Cortex of kidney (tissue), 1 donor: Measurements from ENCODE around the gene GIPC1.
"Not testable (repeated sequence)": the region's sequence is repeated elsewhere in the genome, so short reads cannot be mapped to it uniquely, and the experiment has no call there.

ENCODE experiments used
- DNase-seq: peaks from one replicate; lab custom pipeline; 2025; lab: John Stamatoyannopoulos, UW

GIPC1 gene

DNA sequence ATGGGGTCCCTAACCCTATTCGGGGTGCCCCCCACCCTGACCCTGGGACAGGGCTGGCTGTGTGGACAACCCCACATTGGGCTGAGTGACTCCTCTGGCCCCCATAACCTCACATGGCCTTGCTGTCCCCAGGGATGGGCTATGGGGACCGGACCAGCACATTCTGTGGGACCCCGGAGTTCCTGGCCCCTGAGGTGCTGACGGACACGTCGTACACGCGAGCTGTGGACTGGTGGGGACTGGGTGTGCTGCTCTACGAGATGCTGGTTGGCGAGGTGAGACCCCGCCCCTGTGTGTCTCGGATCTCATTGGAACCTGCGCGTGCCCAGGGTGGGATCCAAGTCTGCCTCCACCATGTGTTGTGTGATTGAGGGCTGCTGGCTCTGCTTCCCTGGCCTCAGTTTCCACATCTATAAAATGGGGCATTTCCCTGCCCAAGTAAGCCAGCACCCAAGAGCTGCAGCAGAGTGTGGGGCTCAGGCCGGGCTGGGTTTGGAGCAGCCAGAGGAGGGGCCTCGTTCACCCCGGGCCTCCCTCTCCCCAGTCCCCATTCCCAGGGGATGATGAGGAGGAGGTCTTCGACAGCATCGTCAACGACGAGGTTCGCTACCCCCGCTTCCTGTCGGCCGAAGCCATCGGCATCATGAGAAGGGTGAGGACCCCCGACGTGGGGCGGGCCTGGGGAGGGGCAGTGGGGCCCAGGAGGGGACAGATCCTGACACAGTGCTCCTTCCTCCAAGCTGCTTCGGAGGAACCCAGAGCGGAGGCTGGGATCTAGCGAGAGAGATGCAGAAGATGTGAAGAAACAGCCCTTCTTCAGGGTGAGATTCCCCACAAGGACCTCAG lies 25.7 kb downstream of the GIPC1 start:
- no peak for DNase-seq

DNA sequence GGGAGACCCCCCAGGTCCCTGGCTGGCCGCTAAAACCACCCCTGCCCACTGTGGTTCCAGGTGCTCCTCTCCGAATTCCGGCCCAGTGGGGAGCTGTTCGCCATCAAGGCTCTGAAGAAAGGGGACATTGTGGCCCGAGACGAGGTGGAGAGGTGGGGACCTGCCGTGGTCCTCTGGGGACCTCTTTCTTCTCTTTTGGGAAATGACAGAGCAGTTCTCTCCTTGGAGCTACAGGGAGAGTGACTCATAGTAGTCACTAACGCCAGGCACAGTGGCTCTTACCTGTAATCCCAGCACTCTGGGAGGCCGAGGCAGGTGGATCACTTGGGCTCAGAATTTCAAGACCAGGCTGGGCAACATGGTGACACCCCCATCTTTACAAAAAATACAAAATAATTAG lies 28.1 kb downstream of the GIPC1 start:
- DNase-seq = no peak

DNA sequence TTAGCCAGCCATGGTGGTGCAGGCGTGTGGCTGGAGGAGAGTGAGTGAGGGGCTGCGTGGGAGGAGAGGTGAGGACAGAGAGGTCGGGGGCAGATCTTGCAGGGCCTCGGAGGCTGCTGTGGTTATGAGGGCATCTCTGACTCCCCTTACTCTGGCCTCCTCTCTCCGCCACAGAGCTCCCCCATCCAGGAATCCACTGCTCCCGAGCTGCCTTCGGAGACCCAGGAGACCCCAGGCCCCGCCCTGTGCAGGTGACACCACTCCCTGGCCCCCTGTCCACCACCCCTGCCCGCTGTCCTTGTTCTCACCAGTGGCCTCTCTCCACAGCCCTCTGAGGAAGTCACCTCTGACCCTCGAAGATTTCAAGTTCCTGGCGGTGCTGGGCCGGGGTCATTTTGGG lies 28.5 kb downstream of the GIPC1 start:
- DNase-seq = no peak

DNA sequence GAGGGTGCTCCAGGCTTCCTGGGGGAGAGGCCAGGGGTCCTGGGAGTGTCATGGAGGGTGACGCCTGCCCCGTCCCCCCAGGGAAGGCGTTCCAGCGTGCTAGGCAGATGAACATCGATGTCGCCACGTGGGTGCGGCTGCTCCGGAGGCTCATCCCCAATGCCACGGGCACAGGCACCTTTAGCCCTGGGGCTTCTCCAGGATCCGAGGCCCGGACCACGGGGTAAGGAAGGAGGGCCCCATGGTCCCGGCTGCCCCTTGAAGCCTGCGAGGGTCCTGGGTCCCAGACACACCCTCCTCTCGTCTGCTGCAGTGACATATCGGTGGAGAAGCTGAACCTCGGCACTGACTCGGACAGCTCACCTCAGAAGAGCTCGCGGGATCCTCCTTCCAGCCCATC lies 32.2 kb downstream of the GIPC1 start:
- no peak for DNase-seq

DNA sequence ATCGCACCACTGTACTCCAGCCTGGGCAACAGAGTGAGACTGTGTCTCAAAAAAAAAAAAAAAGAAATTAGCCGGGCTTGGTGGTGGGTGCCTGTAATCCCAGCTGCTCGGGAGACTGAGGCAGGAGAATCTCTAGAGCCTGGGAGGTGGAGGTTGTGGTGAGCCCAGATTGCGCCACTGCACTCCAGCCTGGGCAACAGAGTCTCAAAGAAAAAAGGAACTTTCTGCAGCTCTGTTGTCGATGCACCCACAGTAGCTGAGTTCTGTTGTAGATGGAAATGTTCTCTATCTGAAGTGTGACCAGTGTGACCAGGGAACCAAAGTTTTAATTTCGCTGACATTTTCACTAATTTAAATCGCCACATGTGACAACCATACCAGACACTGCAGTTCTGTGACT lies 33.5 kb downstream of the GIPC1 start:
- not testable (repeated sequence) for DNase-seq

DNA sequence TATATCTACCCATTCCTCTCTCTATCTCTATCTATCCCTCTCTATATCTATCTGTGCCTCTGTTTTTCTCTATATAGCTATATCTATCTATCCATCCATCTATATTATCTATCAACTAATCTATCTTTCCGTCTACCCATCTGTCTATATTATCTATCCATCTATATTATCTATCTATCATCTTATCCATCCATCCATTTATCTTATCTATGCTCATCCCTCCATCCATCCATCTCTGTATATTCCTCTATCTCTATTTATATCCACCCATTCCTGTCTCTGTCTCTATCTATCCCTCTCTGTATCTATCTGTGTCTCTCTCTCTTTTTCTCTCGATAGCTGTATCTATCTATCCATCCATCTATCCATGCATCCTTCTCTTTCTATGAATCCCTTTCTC lies 35.0 kb downstream of the GIPC1 start:
- no peak for DNase-seq

DNA sequence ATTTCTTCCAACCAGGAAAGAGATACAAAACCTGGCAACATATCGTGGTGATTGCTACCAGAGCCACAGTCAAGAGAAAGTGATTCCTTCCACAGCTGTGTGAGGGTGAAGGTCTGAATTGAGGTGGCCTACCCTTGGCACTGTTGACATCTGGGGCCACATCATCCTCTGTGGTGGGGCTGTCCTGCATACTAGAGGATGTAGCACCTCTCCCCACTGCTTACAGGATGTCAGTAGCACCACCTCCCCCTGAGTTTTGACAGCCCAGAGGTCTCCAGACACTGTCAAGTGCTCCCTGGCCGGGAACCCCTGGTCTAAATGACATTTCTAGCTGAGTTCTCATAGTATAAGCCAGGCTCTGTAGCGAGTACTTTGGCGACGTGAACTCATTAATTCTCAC lies 36.2 kb downstream of the GIPC1 start:
- no peak for DNase-seq

DNA sequence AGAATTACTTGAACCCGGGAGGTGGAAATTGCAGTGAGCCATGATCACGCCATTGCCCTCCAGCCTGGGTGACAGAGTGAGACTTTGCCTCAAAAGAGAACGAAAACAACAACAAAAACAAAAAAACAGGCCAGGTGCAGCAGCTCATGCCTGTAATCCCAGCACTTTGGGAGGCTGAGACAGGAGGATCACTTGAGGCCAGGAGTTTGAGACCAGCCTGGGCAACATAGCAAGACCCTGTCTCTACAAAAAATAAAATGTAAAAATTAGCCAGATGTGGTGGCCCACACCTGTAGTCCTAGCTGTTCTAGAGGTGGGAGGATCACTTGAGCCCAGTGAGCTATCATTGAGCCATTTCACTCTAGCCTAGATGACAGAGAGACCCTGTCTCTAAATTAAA lies 43.6 kb downstream of the GIPC1 start:
- not testable (repeated sequence) for DNase-seq

DNA sequence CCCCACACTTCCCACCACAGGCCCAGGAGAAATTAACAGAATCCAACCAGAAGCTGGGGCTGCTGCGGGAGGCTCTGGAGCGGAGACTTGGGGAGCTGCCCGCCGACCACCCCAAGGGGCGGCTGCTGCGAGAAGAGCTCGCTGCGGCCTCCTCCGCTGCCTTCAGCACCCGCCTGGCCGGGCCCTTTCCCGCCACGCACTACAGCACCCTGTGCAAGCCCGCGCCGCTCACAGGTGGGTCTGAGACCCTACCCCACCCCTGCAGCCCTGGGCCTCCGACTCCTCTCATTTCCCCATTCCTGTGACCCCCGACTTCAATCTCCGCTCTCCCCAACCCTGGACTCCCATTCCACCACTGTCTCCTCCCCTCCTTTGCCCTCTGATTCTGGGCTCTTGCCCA lies 45.1 kb downstream of the GIPC1 start:
- DNase-seq = no peak

DNA sequence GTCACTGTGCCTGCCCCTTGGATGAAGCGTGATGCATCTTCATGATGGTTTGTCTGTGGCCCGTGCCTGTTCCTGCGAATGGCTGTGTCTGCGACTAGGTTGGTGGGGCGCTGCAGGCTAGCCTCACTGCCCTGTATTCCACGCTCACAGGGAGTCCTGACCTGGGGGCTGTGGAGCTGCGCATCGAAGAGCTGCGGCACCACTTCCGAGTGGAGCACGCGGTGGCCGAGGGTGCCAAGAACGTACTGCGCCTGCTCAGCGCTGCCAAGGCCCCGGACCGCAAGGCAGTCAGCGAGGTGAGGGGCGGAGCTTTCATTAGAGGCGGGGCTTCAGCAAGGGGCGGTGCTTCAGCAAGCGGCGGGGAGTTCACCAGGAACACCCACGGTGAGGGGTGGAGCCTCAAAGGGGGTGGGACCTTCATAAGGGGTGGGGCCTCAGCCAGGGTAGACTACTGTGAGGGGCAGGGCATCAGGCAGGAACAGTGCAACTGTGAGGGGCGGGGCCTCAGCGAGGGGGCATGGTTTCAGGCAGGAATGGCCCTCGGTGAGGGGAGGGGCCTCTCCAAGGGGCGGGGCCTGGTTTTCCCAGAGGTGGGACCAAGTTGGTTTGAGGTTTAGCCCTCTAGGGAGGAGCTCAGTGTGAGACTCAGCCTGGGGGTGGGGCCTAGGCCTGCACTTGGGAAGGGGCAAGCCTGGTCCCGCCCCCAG lies 45.6 kb downstream of the GIPC1 start:
- no peak for DNase-seq

DNA sequence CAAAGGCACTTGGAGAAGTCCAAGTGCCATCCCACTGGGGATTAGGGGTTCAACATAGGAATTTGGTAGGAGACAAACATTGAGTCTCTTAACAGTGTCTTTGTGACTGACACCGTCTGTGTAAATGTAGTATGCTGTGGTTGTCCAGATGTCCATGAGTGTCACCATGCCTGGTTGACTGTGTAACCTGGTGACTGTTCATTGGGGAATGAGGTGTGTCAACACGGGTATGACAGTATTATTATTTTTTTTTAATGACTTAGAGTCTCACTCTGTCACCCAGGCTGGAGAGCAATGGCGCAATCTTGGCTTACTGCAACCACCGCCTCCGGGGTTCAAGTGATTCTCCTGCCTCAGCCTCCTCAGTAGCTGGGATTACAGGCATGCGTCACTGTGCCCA lies 46.6 kb downstream of the GIPC1 start:
- DNase-seq = no peak

DNA sequence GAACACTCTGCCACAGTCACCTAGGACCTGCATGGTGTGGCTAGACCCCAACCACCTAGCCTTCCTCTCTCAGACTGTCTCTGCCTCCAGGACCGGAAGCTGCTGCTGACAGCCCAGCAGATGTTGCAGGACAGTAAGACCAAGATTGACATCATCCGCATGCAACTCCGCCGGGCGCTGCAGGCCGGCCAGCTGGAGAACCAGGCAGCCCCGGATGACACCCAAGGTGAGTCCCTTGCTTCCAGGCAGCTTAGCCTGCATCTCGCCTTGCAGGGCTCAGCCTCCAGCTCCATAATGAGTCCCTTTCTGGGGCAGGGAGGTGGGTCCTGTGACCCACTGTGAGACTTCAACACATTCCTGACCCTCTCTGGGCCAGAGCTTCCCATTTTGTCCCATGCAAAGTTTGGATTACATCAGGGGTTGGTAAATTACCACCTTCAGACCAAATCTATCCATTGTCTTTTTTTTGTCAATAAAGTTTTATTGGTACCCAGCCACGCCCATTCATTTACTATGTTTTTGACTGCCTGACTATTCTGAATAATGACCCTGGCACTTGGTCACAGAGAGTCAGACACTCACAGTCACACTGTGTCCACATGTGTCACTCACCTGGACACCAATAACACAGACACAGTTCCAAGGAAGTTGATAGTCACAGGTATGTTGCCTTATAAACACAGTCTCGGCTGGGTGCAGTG lies 49.4 kb downstream of the GIPC1 start:
- DNase-seq = no peak

DNA sequence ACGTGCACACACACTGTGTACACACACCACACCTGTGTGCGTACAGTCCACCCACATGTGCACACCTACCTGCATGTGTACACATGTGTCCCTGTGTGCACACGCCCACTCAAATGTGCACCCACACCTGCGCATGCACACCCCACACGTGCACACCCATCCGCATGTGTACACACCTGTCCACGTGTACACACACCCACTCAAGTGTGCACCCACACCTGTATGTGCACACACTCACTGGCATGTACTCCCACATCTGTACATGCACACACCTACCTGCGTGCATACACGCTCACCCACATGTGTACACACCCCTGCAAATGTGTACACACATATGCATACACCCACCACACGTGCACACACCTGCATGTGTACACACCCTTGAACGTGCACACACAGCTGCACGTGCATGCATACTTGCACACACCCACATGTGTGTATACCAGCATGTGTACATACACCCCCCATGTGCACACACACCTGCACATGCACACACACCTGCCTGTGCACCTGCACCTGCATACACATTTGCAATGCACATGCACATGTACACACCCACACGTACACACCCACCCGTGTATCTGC lies 52.2 kb downstream of the GIPC1 start:
- DNase-seq = no peak

DNA sequence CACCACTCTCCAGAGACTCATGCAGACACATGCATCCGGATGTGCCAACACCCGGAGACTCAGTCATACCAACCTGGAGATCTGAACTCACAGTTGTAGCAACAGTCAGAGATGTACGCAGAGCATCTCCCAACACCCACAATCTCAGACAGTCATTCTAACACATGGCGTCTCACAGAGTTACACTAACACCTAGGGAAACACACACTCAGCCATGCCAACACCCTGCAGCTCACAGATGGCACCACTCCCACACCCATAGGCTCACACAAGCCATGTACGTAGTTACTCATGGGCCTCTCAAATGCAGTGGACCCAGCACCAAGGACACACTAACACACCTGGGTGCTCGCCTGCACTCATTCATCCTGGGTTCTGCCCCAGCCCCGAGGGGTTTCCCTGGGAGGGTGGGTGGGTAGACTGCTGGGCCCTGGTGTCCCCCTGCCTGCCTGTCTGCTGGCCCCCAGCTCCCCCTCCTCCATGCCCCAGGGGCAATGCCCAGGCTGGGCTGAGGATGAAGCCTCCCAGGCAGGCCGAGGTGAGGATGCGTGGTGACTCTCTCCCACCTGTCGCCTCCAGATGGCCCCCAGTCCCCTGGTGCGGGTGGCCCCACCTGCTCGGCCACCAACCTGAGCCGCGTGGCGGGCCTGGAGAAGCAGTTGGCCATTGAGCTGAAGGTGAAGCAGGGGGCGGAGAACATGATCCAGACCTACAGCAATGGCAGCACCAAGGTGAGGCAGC lies 52.9 kb downstream of the GIPC1 start:
- no peak for DNase-seq

DNA sequence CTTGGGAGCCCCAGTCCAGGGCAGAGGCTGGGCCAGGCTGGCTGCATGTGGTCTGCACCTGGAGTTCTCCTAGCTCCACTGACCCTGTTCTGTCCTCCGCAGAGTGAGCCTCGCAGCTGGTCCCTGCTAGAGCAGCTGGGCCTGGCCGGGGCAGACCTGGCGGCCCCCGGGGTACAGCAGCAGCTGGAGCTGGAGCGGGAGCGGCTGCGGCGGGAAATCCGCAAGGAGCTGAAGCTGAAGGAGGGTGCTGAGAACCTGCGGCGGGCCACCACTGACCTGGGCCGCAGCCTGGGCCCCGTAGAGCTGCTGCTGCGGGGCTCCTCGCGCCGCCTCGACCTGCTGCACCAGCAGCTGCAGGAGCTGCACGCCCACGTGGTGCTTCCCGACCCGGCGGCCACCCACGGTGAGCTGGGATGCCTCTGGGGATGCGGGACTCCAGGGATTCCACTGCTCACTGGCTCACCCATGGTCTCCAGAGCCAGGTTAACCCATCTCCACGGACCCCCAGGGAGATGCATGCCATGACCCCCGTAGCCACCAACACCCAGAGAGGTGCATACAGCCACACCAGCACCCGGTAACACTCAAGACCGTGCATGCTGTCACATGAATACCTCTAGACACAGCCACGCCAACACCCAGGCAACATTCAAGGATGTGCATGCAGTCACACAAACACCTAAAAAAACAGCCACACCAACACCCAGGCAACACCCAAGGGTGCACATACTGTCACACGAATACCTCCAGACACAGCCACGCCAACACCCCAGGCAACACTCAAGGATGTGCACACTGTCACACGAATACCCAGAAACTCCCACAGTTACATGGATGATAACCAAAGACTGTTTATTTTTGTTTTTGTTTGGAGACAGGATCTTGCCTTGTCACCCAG lies 54.6 kb downstream of the GIPC1 start:
- DNase-seq = no peak

DNA sequence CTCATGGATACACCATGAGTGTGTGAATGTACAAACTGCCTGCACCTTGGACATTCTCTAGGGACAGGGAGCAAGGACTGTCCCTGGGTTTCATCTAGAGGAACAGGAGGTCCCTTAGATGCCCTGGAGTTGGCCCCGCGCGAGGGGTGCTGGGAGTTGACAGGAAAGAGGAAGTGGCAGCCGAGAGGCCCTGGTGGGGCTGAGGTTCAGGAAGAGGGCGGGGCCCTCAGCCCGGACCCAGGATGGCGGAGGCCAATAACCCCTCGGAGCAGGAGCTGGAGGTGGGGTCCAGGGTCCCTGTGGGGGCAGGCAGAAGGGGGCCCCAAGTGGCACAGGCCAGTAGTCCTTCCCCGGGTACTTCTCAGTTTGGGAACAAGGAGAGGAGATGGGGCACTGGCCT lies 55.9 kb downstream of the GIPC1 start:
- DNase-seq = no peak

DNA sequence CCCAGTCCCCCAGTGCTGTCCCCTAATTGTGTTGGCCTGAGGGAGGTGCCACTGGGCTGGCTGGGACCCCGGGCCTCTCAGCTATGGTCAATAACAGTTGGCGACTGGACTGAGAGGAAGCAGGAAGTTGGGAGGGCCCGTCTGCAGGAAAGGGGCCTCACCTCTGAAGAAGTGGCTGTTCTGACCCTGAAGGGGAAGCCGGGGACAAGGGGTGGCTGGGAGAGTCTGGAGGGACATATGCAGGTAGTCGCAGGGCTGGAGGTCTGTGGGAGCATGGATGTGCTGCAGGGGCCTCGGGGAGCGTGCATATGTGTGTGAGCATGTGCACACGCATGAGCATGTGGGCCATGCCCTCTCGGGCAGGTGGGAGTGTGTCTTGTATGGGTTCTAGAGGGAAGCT lies 56.9 kb downstream of the GIPC1 start:
- DNase-seq = no peak

DNA sequence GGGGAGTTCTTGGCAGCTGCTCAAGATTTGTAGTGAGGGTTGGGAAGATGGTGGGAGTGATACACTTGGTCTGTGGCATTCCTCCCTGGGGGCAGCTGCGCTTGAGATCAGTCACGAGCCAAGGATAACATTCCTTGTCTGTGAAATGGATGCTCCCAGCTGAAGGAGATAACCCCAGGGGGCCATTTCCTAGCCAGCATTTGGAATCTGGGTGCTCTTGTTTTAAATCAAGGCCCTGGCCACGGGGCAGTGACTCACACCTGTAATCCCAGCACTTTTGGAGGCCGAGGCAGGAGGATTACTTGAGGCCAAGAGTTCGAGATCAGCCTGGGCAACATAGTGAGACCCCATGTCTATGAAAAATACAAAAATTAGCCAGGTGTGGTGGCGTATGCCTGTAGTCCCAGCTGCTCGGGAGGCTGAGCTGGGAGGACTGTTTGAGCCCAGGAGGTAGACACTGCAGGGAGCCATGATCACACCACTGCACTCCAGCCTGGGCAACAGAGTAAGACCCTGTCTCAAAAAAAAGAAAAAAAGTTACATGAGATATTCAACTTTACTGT lies 58.3 kb downstream of the GIPC1 start:
- no peak for DNase-seq

DNA sequence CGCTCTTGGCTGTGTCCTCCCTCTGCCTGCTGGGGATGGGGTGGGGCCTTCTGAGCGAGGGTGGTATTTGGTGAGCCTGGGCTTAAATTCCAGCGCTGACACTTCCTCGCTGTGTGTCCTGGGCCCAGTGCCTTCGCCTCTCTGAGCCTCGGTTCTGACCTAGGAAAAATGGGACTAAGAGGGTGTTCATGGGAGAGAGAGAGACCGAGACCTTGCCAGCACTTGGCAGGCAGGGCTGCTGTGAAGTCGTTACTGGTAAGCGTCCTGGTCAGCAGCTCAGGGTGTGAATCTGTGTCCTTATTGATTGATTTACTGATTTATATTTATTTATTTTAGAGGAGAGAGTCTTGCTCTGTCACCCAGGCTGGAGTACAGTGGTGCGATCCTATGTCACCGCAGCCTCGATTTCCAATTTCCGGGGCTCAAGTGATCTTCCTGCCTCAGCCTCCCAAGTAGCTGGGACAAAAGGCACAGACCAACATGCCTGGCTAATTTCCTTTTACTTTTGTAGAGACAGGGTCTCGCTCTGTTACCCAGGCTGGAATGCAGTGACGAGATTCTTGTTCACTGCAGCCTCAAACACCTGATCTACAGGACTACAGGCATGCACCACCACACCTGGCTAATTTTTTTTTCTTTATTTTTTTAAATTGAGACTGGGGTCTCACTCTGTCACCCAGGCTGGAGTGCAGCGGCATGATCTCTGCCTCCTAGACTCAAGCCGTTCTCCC lies 60.4 kb downstream of the GIPC1 start:
- no peak for DNase-seq
